Measurements from ENCODE around the gene DYNLT3. TPM values are rescaled to one million over a fixed set of nuclear protein-coding genes. Genes with fewer than 3 reads are reported as not detected.

The DYNLT3 gene
- total RNA-seq, 1 experiment from 2014 or later = 5.7 TPM

DNA sequence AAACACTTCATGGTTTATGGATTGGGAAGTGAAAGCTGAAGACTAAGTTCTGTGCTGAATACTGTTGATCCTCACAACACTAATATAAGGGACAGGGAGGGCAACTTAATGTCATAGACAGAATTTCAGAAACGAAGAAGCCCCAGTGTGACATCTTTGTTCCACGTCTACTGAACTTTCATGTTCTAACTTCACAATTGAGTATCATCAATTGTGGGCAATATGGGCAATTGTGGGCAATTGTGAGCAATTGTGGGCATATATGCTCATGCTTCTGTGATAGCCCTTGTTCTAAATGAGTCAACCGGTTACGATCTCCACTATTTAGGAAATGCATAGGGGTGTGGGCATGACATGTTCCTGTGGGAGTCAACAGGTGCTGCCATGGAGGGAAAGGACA is 33.8 kb downstream of the DYNLT3 start:
- no peak overlapping the region for H4K8ac ChIP-seq (replicated peaks; ENCODE audit: insufficient read length, low read depth, low read length)
- H3K23me2 ChIP-seq (ENCODE audit: insufficient read length, low read depth, low read length, poor library complexity, severe bottlenecking) = no peaks in the 10 kb centered on the region
- H2BK20ac ChIP-seq (ENCODE audit: low read depth, low read length, poor library complexity, severe bottlenecking) = no peak overlapping the region
- no peak overlapping the region for H3K56ac ChIP-seq (ENCODE audit: insufficient read length, low read depth, low read length)
- H3K27ac ChIP-seq (ENCODE audit: insufficient read length, low read depth, low read length) = no peak overlapping the region
- TF ChIP-seq, protein P1, sequence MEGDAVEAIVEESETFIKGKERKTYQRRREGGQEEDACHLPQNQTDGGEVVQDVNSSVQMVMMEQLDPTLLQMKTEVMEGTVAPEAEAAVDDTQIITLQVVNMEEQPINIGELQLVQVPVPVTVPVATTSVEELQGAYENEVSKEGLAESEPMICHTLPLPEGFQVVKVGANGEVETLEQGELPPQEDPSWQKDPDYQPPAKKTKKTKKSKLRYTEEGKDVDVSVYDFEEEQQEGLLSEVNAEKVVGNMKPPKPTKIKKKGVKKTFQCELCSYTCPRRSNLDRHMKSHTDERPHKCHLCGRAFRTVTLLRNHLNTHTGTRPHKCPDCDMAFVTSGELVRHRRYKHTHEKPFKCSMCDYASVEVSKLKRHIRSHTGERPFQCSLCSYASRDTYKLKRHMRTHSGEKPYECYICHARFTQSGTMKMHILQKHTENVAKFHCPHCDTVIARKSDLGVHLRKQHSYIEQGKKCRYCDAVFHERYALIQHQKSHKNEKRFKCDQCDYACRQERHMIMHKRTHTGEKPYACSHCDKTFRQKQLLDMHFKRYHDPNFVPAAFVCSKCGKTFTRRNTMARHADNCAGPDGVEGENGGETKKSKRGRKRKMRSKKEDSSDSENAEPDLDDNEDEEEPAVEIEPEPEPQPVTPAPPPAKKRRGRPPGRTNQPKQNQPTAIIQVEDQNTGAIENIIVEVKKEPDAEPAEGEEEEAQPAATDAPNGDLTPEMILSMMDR (conservative IDR thresholded peaks at IDR 0.05) = no peak
- H2BK120ac ChIP-seq (ENCODE audit: low read depth, low read length, poor library complexity, severe bottlenecking) = no peak overlapping the region
- no peak for DNase-seq
- no peak overlapping the region for H2AK5ac ChIP-seq (ENCODE audit: insufficient read length, low read length)
- H3K23ac ChIP-seq (ENCODE audit: insufficient read length, low read depth, low read length) = no peak overlapping the region
- H3K36me3 Mint-ChIP-seq (ENCODE audit: insufficient read depth in 1 of 3, low read depth in 3 of 3) = no peaks in the 10 kb centered on the region; a peak in 1 of 7 replicates
- H4K20me1 ChIP-seq (ENCODE audit: control insufficient read depth, insufficient read depth, insufficient read length) = no peaks in the 10 kb centered on the region
- no peak overlapping the region for H3K14ac ChIP-seq (ENCODE audit: insufficient read depth, low read length)
- no peaks in the 10 kb centered on the region for H3K4me1 ChIP-seq (ENCODE audit: insufficient read depth, low read length)
- H3K27me3 Mint-ChIP-seq (ENCODE audit: low read depth) = no peaks in the 10 kb centered on the region
- H2BK12ac ChIP-seq (ENCODE audit: insufficient read length, low read depth, low read length) = no peak overlapping the region
- H3K9ac ChIP-seq (ENCODE audit: extremely low read depth, insufficient read length, low read length) = no peak overlapping the region
- H3K9me3 ChIP-seq (ENCODE audit: control insufficient read depth, low read depth, low read length) = no peaks in the 10 kb centered on the region
- no peak overlapping the region for H3K27ac Mint-ChIP-seq
- H2AFZ ChIP-seq (ENCODE audit: low read length) = no peak overlapping the region
- no peaks in the 10 kb centered on the region for H3K27me3 ChIP-seq (ENCODE audit: insufficient read depth, low read length)
- no peak overlapping the region for H4K5ac ChIP-seq (ENCODE audit: insufficient read length, low read depth, low read length)
- H2BK5ac ChIP-seq (ENCODE audit: insufficient read length, low read length) = no peak overlapping the region
- H4K91ac ChIP-seq (ENCODE audit: insufficient read length, low read depth, low read length) = no peak overlapping the region
- H3K79me2 ChIP-seq (ENCODE audit: insufficient read depth, low read length) = no peaks in the 10 kb centered on the region
- H3K18ac ChIP-seq (ENCODE audit: insufficient read length, low read depth, low read length) = no peak overlapping the region
- no peak overlapping the region for H3T11ph ChIP-seq (ENCODE audit: low read length)
- WGBS (ENCODE audit: extremely low coverage, insufficient read length, low lambda C conversion rate) = no CpG with 5 or more reads among the region's 4 CpGs
- H3K4ac ChIP-seq (ENCODE audit: low read depth, low read length) = no peak overlapping the region
- H3K4me1 Mint-ChIP-seq = no peaks in the 10 kb centered on the region; a peak in 1 of 4 replicates
- H3K9me3 Mint-ChIP-seq = peaks cover 43 to 63% of the 10 kb centered on the region in 2 experiments
- no peak overlapping the region for H2BK15ac ChIP-seq (ENCODE audit: low read depth, low read length)
- no peak overlapping the region for H3K4me3 Mint-ChIP-seq
- H3K4me2 ChIP-seq (ENCODE audit: insufficient read depth, insufficient read length, low read length) = no peak overlapping the region
- H3K79me1 ChIP-seq (ENCODE audit: insufficient read depth, low read depth, low read length, poor library complexity, severe bottlenecking) = no peaks in the 10 kb centered on the region
